Renal cortex interstitium (tissue), 11 donors: ENCODE measurements around the gene L1CAM. TPM values are rescaled to one million over a fixed set of nuclear protein-coding genes. Genes with fewer than 3 reads are reported as not detected.
"Not testable (repeated sequence)": the region's sequence is repeated elsewhere in the genome, so short reads cannot be mapped to it uniquely, and the experiment has no call there.

ENCODE experiments used
- DNase-seq, 11 donors: peaks; one replicate each; pipeline ENCODE4 v3.0.0-alpha.2; 2013; ENCODE audit warnings: low read depth in 9 of 11, low spot score in 4 of 11; ENCODE audit errors: extremely low read depth in 1 of 11
- polyA plus RNA-seq, 3 donors: library from polyadenylated mRNA; unstranded; fragments of 120-200 nt; gene quantifications; one replicate each; pipeline ENCODE4 v1.2.1, GENCODE V29; 2013; ENCODE audit not compliant: insufficient read length in 3 of 3

The L1CAM gene
- polyA plus RNA-seq, 3 donors, result 35.2 to 57.4 (median 53.1) TPM

DNA sequence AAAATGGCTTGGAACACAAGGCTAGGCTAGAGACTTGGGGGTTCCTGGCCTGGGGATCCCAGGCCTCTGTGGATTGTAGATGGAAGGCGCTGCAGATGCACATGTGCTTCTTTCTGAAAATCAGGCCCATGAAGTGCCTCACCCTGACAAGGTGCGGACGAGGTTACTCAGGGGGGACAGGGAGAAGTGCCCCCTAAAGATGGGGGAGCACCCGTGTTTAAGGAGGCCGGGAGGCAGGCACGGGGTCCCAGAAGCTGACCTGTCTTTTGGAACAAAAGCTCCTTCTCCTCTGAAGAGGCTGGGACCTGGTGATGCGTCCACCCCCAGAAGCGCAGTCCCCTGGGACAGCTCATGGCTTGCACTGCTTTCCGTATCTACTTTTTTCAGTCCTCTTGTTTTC lies 58.1 kb downstream of the L1CAM start:
- no peak for DNase-seq

- DNase-seq, result no peak
Observed at GRCh38 chrX:153827016-153827415, 59.0 kb downstream of the L1CAM start.

- no peak for DNase-seq
Observed at GRCh38 chrX:153825042-153825441, 60.9 kb downstream of the L1CAM start.

DNA sequence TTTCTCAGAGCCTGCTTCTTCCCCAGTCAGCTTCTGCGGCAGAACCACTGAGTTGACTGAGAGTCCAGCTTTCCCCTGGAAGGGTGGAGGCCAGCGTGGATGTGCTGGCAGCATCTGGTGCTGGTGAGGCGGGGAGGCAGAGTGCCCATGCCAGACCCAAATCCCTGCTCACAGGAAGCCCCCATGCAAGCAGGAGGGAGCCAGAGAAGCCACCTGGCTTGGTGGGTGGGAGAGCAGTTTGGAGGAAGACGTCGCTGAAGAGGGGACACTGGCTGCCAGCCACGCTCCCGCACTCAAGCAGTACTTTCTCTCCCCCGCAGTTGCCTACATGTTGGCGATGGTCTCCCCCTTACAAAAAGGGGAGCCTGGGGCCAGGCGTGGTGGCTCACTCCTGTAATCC lies 61.6 kb downstream of the L1CAM start:
- DNase-seq, result no peak

DNA sequence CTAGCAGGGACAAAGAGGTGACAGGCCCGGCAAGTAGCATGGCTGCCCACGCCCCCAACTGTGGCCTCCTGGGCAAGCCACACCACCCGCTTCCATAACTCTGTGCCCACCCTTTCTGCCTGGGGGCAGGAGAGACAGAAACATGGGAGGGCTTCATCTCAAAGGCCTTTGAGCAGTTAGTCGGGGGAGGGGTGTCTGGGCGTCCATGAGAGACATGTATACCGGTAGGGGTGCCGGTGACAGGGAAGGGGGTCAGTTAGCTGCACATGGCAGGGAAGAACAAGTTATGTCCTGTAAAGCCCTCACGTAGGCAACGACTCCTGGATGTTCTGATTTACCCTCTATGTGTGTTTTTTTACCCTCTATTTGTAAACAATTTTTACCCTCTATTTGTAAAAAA lies 64.9 kb downstream of the L1CAM start:
- DNase-seq, result no peak

DNA sequence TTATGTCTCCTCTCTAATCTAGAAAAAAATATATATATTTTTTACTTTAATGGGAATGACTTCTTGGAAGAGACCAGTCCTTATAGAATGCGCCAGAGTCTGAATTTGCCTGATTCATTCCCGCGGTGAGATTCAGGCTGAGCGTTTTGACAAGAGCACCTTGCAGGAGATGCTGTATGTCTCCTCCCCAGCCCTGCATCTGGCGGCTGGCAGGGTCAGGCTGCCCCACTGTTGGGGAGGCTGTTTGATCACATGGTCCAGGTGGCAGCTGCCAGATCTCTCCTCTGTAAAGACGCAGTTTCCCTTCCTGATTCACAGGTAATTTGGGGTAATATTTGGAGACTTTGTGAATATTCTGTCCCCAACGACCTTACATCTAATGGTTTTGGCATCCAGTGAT lies 65.4 kb downstream of the L1CAM start:
- no peak for DNase-seq

DNA sequence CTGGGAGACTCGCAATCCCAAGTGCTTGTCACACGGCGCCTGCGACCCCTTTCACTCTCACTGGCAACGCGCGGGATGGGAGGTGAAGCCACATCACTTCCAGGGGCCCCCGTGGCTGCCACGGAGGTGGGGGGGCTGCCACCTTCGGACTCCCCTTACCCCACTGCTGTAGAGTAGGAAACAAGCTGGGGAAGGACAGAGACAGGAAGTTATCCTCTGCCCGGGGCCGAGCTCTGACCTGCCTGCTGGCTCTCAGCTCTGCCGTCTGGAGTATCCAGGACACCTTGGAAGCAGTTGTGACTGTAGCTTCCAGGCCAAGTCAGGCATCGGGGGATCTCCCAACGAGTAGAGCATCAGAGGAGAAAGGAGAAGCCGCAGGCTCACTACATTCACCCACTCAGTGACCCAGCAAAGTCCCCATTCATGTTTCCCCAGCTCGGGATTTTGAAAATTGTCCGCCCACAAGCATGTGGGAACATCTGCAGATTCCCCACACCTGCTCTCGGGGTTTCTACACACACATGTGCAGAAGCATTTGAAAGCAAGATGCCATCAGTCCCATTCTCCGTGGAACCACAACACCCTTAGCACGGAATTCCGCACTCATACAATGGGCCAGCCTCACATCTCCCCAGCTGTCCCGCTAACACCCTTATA lies 66.5 kb downstream of the L1CAM start:
- DNase-seq, result no peak

DNA sequence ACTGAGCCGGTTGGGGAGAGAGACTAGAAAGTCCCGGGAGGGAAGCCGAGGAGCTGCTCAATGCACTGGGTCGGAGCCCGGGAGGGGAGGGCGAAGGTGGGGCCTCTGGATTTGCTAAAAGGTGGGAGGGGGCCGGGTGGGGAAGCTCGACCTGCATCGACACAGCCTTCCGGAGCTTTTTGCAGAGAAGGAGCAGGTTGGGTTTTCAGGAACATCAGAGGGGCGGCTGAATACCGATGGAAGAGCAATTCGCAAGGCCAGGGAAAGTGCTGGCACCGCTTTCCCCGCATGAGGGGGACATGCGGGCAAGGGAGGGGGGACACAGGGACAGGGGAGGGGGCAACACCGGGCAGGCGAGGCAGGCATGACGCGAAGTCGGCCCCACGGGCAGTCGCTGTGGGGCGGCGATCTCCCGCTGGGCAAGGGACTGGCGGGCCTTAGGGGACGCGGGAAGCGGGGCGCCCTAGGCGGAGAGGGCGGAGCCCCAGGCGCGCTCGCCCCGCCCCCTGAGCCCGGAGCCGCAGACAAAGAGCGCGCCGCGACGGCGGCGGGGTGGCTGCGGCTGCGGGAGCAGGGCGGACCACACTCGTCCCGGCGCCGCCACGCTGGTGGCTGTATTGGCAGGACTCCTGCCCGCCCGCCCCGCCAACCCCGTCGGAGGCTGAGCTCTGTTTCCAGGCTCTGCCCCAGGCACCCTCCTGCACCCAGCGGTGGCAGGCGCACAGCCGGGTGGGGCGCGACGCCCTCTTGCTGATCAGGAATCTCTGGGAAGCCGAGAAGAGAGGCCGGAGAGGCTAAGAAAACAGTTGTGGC lies 67.2 kb downstream of the L1CAM start:
- DNase-seq, result peak in 1 of 11 donors; percentile 42

DNA sequence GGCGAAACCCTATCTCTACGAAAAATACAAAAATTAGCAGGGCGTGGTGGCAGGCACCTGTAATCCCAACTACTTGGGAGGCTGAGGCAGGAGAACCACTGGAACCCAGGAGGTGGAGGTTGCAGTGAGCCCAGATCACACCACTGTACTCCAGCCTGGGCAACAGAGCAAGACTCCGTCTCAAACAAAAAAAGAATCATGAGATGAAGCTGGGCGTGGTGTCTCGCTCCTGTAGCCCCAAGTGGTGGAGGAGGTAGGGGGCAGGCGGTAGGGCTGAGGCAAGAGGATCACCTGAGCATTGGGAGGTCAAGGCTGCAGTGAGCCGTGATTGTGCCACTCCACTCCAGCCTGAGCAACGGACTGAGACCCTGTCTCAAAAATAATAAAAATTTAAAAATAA lies 67.9 kb downstream of the L1CAM start:
- not testable (repeated sequence) for DNase-seq

- DNase-seq, result no peak
Observed at GRCh38 chrX:153816831-153817690, 68.9 kb downstream of the L1CAM start.

GRCh38 chrX:153814591-153815315 lies 71.2 kb downstream of the L1CAM start:
- DNase-seq, result no peak

DNA sequence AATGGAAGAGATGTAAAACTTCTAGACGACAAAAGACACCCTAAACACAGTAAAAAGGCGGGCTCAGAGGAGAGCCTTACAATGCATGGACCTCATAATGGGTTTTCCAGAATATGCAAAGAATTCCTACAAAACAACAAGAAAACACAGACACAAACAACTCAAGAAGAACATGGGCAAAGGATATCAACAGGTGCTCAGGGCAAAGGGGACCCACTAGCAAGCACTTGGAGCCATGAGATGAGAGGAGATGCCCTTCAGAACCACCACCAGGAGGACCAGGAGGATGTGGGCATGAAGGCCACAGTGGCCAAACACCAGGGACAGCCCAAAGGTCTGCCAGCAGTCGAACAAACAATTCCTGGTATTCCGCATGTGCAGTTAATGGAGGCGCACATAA lies 72.8 kb downstream of the L1CAM start:
- no peak for DNase-seq

DNA sequence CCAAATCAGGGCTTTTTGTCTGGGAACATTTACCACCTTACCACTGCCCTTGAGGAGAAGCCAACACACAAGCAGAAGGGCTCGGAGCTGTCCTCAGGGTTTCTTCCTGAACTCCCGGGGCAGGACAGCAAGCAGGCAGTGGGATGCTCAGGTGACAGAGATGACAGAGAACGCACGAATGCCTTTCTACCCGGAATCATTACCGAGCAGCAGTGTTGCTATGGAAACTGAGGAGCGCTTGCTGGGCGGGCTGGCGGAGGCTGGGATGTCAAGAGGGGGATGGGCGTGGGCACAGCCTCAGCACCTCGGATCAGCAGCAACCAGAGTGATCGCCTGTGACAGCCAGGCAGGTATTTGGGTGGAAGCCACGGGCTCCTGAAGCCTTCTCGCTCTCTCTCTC lies 73.8 kb downstream of the L1CAM start:
- no peak for DNase-seq

Other genes with a start within 250 kb of the L1CAM start
- gene DUSP9, start 239.0 kb downstream of the L1CAM start, polyA plus RNA-seq, result 10 to 100 TPM; 38.3 to 51.9 (median 46.8) TPM
- gene PNCK, start 212.4 kb downstream of the L1CAM start, polyA plus RNA-seq, result 10 to 100 TPM in 1 of 3 donors, 1 to 10 TPM in 2; 7.6 to 13.9 (median 8.4) TPM
- gene SLC6A8, start 198.2 kb downstream of the L1CAM start, polyA plus RNA-seq, result 10 to 100 TPM; 53.5 to 69.9 (median 59.4) TPM
- 100 to 1,000 TPM; 182 to 189 (median 189) TPM for gene BCAP31, start 161.8 kb downstream of the L1CAM start, polyA plus RNA-seq
- gene ABCD1, start 161.3 kb downstream of the L1CAM start, polyA plus RNA-seq, result 1 to 10 TPM; 7.9 to 9.8 (median 8.0) TPM
- gene PLXNB3, start 121.9 kb downstream of the L1CAM start, polyA plus RNA-seq, result 1 to 10 TPM; 1.0 to 2.0 (median 1.2) TPM
- gene SRPK3, start 105.1 kb downstream of the L1CAM start, polyA plus RNA-seq, result 1 to 10 TPM in 2 of 3 donors, under 1 TPM in 1; 0.81 to 2.1 (median 1.9) TPM
- 10 to 100 TPM; 69.9 to 93.9 (median 91.2) TPM for gene IDH3G, start 91.8 kb downstream of the L1CAM start, polyA plus RNA-seq
- 100 to 1,000 TPM; 138 to 174 (median 166) TPM for gene SSR4, start 91.5 kb downstream of the L1CAM start, polyA plus RNA-seq
- gene PDZD4, start 55.6 kb downstream of the L1CAM start, polyA plus RNA-seq, result 10 to 100 TPM in 2 of 3 donors, 1 to 10 TPM in 1; 7.2 to 12.5 (median 11.5) TPM
- gene AVPR2, start 18.5 kb upstream of the L1CAM start, polyA plus RNA-seq, result 1 to 10 TPM in 2 of 3 donors, under 1 TPM in 1; 0.78 to 2.2 (median 1.7) TPM
- 10 to 100 TPM; 21.5 to 43.5 (median 32.8) TPM for gene ARHGAP4, start 40.1 kb upstream of the L1CAM start, polyA plus RNA-seq
- 10 to 100 TPM; 53.0 to 78.0 (median 77.5) TPM for gene NAA10, start 48.9 kb upstream of the L1CAM start, polyA plus RNA-seq
- gene RENBP, start 58.5 kb upstream of the L1CAM start, polyA plus RNA-seq, result 10 to 100 TPM; 17.5 to 28.4 (median 20.8) TPM
- 10 to 100 TPM; 40.8 to 52.0 (median 45.7) TPM for gene HCFC1, start 85.6 kb upstream of the L1CAM start, polyA plus RNA-seq
- 1 to 10 TPM; 5.3 to 9.2 (median 7.5) TPM for gene TMEM187, start 86.6 kb upstream of the L1CAM start, polyA plus RNA-seq
- 10 to 100 TPM; 52.0 to 69.7 (median 62.3) TPM for gene IRAK1, start 133.7 kb upstream of the L1CAM start, polyA plus RNA-seq
- 10 to 100 TPM; 27.1 to 34.2 (median 32.7) TPM for gene MECP2, start 211.5 kb upstream of the L1CAM start, polyA plus RNA-seq